Lower lobe of right lung (tissue), 2 donors: Measurements from ENCODE around the gene GPRC6A. TPM values are rescaled to one million over a fixed set of nuclear protein-coding genes. Genes with fewer than 3 reads are reported as not detected.

Source experiments
- ATAC-seq, 2 donors: fragments of 200-7000 bp; cut with Tn5 transposase; one replicate each; pipeline ENCODE4 v1.9.1; 2020 to 2022; ENCODE audit warnings: mild to moderate bottlenecking in 2 of 2, moderate library complexity in 2 of 2
- DNase-seq: peaks from one replicate; pipeline ENCODE4 v3.0.0-alpha.2; 2020
- H3K27ac ChIP-seq: fragments of 200-600 bp; one replicate; pipeline ENCODE4 v1.8.0; 2022
- H3K27me3 ChIP-seq: fragments of 200-600 bp; one replicate; pipeline ENCODE4 v1.8.0; 2022; ENCODE audit warnings: low read depth
- H3K36me3 ChIP-seq: fragments of 200-600 bp; one replicate; pipeline ENCODE4 v1.8.0; 2022; ENCODE audit warnings: mild to moderate bottlenecking
- H3K4me1 ChIP-seq: fragments of 200-600 bp; one replicate; pipeline ENCODE4 v1.8.0; 2022
- H3K4me3 ChIP-seq: fragments of 200-600 bp; one replicate; pipeline ENCODE4 v1.8.0; 2022; ENCODE audit warnings: mild to moderate bottlenecking
- H3K9me3 ChIP-seq: fragments of 200-600 bp; one replicate; pipeline ENCODE4 v1.8.0; 2022
- CTCF ChIP-seq: fragments of 200-600 bp; IDR thresholded peaks from one replicate; pipeline ENCODE4 v1.8.0; 2022; ENCODE audit warnings: antibody characterized with exemption, mild to moderate bottlenecking
- intact Hi-C: fragments of 100-400 bp; cut with DNase I; formaldehyde crosslinking; loops from one replicate; pipeline ENCODE4 v1.11.0; 2022
- long read RNA-seq: library from polyadenylated mRNA; unstranded; transcript quantifications from one replicate; pipeline ENCODE4 v2.0.0, GENCODE V29; 2021
- total RNA-seq: library from RNA; stranded (reverse); fragmentation: NEBNext Ultra II Directional; extraction: Animal tissue kit (Norgen Biotek cat#: 25700); gene quantifications from one replicate; pipeline ENCODE4 v1.2.1, GENCODE V29; 2021
- donor health status: DM: no; HTN: yes; CAD: no; lungs with severe emphysema.

GPRC6A gene
- total RNA-seq, result not detected
- long read RNA-seq, result 0 reads

GRCh38 chr6:116828983-116829382, at the start of gene GPRC6A:
Gene GPRC6A (minus strand): TSS chr6:116829083. CDS start chr6:116829013, 70 bp downstream.
- TF ChIP-seq CTCF, result no peak
- DNase-seq, result no peak
- Histone ChIP-seq H3K27me3 (no peaks in the 10 kb centered on the region), H3K27ac (no peak within 1 kb of the TSS), H3K9me3 (no peaks in the 10 kb centered on the region), H3K36me3 (no peaks in the 10 kb centered on the region), H3K4me3 (no peak within 1 kb of the TSS), H3K4me1 (no peaks in the 10 kb centered on the region)
- no peak for ATAC-seq
- intact Hi-C loops, result no loop called here

GRCh38 chr6:116877743-116878142, 48.9 kb upstream of the GPRC6A start:
- peaks cover 5% of the 10 kb centered on the region for H3K4me1 ChIP-seq
- peaks cover 35% of the 10 kb centered on the region for H3K27me3 ChIP-seq
- no peaks in the 10 kb centered on the region for H3K9me3 ChIP-seq
- H3K4me3 ChIP-seq, result no peak overlapping the region
- no peak for TF ChIP-seq CTCF
- intact Hi-C loops, result no loop called here
- ATAC-seq, result no peak
- DNase-seq, result no peak
- no peaks in the 10 kb centered on the region for H3K36me3 ChIP-seq
- no peak overlapping the region for H3K27ac ChIP-seq

- H3K4me1 ChIP-seq, result peaks cover 5% of the 10 kb centered on the region
- peak within 1 kb of the TSS; percentile 39 for H3K4me3 ChIP-seq
- no peaks in the 10 kb centered on the region for H3K9me3 ChIP-seq
- no peaks in the 10 kb centered on the region for H3K36me3 ChIP-seq
- TF ChIP-seq CTCF, result no peak
- intact Hi-C loops, result no loop called here
- H3K27me3 ChIP-seq, result peaks cover 35% of the 10 kb centered on the region
- H3K27ac ChIP-seq, result no peak within 1 kb of the TSS
- ATAC-seq (peak; percentile 80 to 92), DNase-seq (no peak)
Observed at GRCh38 chr6:116876635-116877611, 48.0 kb upstream of the GPRC6A start, which contains the start of gene RFX6. Gene RFX6 (plus strand): TSS chr6:116877242. CDS start chr6:116877276, 34 bp downstream.

GRCh38 chr6:116876107-116876506, 47.2 kb upstream of the GPRC6A start:
- Histone ChIP-seq H3K4me3 (no peak overlapping the region), H3K4me1 (peaks cover 5% of the 10 kb centered on the region), H3K9me3 (no peaks in the 10 kb centered on the region), H3K27ac (no peak overlapping the region), H3K27me3 (peaks cover 35% of the 10 kb centered on the region), H3K36me3 (no peaks in the 10 kb centered on the region)
- TF ChIP-seq CTCF, result no peak
- ATAC-seq, result no peak
- intact Hi-C loops, result no loop called here
- DNase-seq, result no peak

- no peak overlapping the region for H3K4me3 ChIP-seq
- intact Hi-C loops, result no loop called here
- H3K27ac ChIP-seq, result no peak overlapping the region
- peaks cover 5% of the 10 kb centered on the region for H3K4me1 ChIP-seq
- no peaks in the 10 kb centered on the region for H3K36me3 ChIP-seq
- ATAC-seq (no peak), DNase-seq (no peak)
- TF ChIP-seq CTCF, result no peak
- no peaks in the 10 kb centered on the region for H3K9me3 ChIP-seq
- H3K27me3 ChIP-seq, result peaks cover 29% of the 10 kb centered on the region
Observed at GRCh38 chr6:116872771-116873170, 43.9 kb upstream of the GPRC6A start.
